AG20443 (cell line): ENCODE measurements around the gene TTR.

Experiments
- DNase-seq: peaks from one replicate; pipeline ENCODE4 v3.0.0; 2012; ENCODE audit warnings: low spot score, mixed read lengths

The TTR gene

DNA sequence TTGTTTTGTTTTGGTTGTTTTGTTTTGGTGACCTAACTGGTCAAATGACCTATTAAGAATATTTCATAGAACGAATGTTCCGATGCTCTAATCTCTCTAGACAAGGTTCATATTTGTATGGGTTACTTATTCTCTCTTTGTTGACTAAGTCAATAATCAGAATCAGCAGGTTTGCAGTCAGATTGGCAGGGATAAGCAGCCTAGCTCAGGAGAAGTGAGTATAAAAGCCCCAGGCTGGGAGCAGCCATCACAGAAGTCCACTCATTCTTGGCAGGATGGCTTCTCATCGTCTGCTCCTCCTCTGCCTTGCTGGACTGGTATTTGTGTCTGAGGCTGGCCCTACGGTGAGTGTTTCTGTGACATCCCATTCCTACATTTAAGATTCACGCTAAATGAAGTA lies at the start of gene TTR:
Gene TTR (plus strand): TSS at position 250 of the 400 bp plus-strand sequence. CDS start 26 bp downstream, at position 276.
- no peak for DNase-seq

DNA sequence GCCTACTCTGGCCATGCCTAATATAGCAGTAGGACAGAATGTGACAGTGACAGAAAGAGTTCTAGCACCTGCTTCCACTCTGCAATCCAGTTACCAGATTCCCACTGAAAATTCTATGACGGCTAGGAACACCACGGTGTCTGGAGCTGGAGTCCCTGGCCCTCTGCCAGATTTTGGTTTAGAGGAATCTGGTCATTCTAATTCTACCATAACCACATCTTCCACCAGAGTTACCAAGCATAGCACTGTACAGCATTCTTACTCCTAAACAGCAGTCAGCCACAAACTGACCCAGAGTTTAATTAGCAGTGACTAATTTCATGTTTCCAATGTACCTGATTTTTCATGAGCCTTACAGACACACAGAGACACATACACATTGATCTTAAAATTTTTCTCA lies 45.2 kb upstream of the TTR start:
- DNase-seq = no peak

DNA sequence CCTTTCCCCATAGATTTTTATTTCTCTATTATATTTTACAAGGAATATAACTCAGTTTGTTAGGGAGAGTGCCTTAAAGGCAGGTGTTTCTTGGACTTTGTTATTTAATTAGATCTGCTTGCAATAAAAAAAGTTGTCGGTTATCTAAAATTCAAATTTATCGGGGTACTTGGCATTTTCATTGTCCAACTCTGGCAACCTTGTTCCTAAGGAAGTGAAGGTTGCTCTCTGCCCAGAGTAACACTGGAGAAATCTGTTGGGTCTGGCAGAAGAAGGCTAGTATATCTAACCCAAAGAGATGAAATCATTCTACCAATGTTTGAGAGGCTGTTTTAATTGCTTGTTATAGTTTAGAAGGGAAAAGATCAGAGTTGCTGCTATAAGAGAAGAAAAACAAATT lies 42.8 kb upstream of the TTR start:
- DNase-seq = no peak

DNA sequence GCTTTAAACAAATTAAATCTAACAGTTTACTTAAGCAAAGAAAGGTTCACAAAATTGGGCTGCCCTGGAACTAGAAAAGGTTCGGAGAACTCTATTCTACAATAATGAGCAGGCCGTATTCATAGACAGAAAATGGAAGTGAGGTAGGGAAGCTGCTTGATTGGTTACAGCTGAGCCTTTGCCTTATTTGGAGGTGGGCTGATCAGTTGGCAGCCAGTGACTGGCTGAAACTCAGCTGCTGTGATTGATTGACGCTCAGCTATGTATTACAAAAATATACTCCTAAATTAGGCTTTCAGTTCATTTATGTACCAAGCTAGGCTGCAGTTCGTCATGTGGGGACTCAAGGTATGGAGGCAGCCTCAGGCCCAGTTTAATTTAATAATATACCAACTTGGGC lies 42.3 kb upstream of the TTR start:
- no peak for DNase-seq

DNA sequence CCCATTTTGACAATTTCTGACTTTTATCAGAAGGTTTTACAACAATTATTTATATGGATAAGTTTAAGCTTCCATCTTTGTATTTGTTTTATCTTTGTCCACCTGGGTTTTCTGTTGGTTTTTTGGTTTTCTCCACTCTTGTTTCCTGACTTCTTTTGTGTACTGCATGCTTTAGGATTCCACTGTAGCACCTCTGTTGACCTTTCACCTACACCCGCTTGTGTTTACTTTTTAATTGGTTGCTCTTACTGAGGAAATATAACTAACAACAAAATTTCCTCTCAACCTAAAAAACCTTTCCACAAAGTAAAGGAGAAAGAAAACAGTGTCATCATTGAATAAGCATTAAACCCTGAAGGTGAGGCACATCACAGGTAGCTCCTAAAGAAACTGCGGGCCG lies 39.8 kb upstream of the TTR start:
- DNase-seq = no peak

DNA sequence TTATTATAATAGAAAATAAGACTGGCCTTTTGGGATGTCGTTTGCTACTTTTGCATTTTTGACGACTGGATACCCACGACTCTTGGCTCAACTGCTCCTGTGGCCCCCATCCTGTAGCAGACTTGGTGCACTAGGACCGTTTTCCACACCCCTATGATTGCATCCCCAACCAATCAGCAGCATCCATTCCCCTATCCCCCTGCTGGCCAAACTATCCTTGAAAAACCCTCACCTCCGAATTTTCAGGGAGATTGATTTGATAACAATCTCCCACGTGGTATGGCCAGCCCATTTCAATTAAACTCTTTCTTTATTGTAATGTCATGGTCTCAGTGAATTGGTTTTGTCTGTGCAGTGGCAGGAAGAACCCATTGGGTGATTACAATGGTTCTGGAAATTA lies 37.9 kb upstream of the TTR start:
- DNase-seq = no peak

DNA sequence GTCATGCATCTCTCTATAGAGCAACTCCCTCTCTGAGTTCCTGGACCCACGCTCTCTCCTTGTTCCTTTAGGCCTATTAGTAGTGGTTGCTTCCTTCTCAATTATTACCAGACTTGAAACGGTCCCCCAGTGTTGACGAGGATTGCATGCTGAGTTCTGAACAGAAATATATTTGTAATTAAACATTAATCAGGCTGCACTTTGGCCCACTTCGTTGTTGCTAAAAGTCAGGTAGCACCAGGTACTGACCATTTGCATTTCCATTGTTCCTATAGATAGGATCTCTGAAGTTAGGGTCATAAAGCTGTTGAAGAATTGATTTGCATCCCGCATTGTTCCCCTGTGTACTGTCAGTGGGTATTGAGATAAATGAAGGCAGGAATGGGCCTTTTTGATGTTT lies 36.9 kb upstream of the TTR start:
- no peak for DNase-seq

DNA sequence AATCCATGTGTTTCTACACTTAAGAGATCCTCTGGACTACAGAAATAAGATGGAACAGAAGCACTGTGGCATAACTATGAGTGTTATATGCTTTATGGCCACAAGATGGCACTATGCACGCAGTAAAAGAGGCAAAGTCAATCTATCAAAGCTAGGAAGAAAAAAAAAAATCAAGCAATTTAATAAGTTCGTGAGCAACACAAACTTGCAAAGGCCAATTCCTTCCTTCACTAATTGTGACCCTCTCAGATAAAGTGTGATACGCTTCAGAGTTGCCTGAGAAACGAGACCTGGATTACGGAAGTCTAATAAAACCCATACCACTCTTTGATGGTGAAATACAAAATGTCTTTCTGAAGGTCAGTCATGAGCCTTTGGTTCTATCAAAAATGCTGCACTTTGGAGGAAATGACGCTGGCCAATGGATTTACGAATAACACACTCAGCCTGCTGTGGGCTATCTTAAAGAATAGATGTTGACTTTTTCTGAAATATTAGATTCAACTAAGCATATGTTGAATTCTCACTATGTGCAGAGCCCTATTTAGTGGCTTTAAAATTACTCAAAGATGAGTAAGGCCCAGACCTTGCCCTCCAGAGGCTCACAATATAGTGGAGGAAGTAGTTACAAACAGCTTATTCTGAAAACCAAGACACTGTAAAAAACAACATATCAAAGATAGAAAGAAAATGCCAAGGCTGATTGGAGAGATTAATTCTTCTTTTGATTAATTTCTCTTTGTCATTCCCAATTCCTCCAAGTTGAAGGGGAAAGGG lies 35.5 kb upstream of the TTR start:
- DNase-seq = peak; percentile 60

DNA sequence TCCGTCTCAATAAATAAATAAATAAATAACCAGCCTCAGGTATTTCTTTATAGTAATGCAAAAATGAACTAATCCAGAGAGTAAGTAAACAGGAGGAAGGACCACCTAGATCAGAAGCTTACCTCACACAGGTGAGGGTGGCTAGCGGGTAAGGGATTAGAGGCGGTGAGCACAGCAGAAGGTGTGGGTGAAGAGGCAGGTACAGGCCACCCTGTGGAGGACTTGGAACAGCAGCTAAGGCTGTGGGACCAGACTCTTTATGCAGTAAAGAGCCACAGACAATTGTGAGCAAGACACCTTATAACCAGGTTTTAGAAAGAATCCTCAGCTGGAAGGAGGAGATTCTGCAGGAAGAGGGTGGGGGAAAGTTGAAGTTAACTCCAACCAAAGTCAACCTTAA lies 34.2 kb upstream of the TTR start:
- DNase-seq = no peak

DNA sequence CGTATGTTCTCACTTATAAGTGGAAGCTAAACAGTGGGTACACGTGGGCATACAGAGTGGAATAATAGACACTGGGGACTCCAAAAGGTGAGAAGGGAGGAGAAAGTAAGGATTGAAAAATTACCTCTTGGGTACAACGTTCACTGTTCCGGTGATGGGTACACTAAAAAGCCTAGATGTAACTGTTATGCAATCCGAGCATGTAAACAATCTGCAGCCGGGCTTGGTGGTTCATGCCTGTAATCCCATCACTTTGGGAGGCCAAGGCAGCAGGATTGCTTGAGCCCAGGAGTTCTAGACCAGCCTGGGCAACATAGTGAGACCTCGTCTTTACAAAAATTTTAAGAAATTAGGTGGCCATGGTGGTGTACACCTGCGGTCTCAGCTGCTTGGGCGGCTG lies 33.1 kb upstream of the TTR start:
- no peak for DNase-seq

DNA sequence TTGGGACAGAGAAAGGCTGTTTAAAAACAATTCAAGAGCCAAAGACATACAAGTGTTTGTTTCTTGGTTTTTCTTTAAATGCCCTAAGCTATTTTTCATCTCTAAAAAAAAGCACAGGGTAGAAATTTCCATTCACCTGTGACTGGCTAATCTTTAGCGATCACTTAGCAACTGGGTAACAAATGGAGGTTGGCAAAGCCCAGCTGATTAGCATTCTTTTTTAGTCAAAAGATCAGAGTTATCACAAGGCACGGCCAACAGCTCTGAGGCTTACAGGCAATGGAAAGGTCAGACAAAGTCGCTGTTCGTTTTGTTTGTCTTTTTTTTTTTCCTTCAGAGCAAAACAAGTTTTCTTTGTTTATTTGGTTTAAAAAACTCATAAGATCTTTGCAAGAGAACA lies 29.0 kb upstream of the TTR start:
- no peak for DNase-seq

DNA sequence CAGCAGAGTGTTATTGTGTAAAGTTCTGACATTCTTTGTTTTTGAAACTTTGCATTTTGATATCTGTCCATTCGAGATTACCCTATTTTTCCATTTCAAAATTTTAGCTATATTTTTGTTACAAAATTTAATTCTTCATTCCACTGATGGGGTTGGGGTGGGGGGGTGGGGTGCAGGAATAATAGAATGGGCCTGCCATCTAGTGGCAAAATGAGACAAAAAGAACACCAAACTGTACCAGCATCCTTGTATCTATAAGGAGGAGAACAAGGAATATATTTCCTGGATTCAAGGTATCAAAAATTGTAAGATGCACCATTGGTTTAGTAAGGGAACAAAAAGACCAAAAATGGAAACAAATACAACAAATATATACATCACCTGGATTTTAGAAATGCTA lies 27.9 kb upstream of the TTR start:
- no peak for DNase-seq

DNA sequence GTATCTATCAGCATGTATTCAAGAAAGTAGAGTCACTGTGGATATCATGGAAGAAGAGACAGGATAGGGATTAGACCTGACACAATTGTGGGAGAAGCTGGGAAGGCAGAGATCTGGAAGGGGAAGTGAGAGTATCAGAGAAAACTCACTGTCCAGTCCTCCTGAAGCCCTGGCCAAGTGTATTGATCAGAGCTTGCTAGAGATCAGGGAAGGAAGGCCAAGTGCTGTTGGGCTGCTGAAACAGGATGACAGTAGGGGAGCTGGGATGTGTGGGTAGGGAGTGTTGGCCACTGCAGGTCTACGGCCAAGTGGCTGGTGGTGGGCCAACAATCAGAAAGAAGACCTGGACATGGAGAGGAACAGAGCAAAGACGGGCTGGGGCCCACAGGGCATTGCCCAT lies 26.3 kb upstream of the TTR start:
- DNase-seq = no peak

DNA sequence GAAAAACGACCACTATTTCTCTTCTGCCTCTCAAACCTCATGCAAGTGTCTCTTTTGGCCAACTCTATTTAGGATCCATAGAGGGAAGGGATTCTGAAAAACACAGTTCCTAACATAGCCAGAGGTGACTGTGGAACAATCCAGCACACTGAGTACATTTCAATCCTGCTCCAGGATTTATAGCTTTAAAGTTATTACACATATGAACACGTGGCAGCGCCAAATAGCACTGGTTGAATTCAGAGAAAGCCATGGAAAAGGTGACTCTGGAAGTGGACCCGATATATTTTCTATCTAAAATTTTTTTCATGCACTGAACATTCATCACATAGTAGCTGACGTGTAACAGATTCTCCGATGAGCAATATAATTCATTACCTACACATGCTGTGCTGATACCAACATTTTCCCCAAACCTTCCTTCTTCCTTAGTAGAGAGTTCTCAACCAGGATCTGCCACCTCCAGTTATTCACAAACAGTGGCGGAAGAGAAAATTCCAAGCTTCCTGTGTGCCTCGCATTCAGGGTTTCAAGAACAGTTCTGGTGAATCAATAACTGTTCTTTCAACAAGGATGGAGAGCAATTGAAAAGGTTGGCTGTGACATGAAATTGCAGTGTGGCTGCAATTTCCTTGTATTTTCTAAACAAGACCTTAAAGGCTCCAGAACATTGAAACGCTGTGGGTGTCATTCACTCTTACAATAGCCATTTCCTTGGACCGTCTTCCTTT lies 25.7 kb upstream of the TTR start:
- no peak for DNase-seq

DNA sequence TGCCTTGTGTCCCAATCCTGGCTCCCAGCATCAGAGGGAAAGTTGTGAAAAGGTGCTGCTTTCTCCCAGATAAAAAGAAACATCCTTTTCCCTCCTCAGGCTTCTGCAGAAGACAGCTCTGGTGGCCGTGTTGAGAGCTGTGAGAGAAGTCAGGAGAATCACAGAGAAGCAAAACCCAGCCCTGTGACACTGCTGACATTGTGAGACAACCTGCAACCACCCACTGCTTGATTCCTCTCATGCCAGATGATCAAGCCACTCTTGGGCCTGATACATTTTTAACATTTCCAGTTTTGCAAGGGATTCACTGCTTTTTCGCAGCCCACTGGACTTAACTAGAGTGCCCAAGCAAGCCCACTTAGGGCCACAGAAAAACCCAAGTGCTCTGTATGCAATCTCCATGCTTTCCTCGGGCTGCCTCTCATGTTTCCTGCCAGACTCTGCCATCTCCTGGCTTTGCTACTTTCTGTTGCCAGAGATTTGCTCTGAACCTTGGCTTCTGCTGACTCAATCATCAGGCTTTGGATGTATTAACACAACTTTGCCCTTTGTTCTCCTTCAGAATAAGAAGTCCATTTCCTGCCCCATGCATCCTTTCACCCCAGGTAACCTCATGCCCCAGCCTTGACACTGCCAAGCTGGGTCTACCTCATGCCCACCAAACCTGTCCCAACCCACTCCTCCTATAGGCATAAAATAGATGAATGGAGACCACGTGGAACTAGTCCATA lies 24.9 kb upstream of the TTR start:
- DNase-seq = no peak

DNA sequence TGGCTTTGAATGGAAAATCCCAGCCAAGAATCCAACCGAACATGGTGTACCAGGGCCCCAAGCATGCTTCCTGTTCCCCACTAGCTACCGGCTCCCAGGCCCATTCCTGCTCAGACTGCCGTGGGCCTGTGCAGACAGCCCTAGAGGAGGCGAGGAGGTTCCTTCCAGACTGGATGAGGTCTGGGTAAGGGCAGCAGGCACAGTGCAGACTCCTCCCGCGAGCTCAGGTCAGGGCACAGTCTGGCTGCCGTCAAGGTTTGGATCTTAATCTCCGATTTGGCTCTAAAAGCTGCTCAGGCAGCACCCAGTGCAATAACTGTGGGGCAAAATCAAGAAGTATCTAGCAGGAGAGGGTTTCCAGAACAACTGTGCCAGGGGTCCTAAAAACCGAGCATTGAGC lies 19.3 kb upstream of the TTR start:
- no peak for DNase-seq

DNA sequence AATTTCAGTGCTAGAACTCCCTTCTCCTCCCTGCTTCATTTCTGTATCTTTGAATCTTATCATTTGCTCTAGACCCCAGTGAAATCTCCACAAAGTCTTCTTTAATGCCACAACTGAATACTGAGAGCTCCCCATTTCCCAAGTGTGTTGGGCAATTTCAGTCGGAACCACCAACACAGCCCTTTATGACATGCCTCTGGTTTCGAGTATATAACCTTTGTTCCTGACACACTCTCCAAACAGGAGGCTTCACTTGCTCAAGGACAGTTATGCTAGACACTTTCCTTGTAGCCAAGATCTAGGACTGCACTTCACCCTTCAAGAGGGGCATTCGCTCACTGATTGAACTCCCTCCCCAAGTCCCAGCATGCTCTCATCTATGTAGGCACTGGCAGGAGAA lies 18.6 kb upstream of the TTR start:
- DNase-seq = no peak

DNA sequence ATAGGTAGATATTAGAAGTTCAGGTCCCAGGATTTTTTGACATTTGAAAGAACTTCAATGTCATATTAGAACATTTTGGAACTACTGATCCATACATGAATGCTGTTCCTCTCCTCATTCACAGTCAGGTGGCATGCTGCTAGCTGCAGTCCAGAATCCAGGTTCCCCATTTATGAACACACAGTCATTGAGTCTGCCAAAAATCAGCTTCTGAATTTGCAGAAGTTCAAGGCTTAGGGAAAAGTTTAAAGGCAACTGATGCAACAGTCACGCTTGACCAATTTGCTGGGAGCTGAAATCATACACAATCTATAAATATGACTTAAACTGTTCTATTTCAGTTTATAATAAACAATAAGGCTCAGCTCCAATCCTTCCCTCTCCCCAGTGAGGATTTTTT lies 17.3 kb upstream of the TTR start:
- no peak for DNase-seq

DNA sequence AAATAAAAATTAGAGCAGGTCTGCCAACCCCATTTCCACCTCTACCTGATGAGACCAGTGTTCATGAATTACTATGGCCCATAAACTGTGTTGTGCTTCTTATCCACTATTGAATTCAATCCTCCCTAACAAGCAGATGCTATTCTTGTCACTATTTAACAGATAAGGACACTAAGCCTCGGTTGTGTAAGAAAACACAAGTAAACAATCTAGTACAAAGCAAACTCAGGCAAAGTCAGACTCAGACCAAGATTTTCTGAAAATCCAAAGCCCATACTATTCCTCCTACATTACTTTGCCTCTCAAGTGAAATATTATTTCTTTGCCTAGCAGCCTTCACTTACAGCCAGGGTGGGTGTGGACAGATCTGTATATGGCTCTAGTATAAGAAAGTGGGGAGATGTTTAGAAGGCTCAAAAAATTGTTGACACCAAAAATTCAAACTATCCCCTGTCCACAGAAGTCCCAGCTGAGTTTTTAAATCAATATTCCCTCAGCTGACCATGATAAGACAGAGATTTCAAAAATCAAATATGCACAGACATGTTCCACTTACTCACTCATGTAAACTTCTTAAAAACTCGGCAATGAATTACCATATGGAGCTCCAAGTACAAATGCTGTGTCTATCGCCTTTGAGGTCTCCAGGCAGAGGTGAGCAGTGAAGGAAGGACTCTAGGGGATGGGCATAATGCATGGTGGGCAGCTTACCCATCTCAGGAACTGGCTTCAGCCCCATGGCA lies 16.0 kb upstream of the TTR start:
- no peak for DNase-seq

DNA sequence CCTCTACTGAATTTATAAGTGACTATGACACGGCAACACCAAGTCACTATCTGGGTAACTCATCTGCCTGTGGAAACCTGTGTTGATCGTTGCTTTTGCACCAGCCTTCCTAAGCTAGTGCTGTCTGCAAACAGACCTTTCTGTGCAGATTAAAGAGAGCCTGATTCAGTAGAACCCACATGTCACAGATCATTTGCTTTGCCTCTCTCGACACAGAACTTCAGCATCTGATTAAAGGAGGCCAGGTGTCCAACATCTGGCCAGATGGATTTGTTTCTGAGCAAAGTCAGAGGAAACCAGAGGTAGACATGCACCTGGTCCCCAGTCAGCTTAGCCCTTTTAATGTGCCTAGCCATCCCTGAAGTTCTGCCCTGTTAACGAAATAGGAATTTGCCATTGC lies 15.0 kb upstream of the TTR start:
- no peak for DNase-seq

DNA sequence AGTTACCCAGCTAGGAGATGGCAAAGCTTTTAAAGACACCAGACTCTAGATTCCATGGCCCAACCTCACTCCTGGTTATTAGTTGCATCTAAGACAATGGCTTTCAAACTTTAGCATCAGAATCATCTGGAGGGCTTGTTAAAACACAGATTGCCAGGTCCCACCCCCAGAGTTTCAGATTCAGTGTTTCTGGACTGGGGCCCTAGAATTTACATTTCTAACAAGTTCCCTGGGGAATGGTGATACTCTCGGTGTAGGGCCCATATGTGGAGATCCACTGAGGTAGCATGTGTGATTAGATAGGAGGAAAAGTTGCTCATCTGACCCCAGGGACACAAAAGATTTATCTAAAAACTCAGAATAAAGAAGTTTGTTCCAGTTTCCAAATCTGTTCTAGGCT lies 14.5 kb upstream of the TTR start:
- DNase-seq = no peak

DNA sequence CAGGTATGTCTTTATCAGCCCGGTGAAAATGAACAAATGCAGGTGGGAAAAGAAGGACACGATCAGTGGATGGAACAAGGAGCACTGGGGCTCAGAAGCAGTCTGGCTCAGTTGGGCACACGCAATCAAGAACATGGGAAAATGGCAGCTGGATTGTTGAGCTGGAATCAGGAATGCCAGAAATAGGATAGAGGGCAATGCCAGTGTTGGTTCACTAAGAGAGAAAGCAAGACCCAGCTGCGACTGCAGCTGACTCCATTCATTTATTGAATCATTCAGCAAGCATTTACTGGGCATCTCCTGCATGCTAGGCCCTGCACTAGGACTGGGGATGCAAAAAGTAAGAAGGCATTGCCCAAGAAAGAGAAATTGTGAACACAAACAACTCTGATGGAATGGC lies 13.6 kb upstream of the TTR start:
- DNase-seq = no peak

DNA sequence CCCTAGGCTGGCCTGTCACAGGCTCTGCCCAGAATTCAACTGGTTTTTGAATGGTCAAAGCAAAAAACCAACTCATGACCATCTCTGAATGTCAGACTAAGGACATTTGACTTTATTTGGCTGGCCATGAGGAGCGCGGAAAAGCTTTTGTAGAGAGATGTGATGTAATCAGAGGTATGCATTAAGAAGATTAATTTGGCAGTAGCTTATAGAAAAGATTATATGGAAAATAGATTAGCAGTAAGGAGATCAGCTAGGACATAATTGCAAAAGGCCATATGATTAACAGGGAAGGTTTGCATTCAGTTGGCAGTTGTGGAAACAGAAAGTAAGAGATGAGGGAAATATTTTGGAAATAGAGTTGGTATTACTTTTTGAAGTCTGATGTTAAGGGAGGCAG lies 12.3 kb upstream of the TTR start:
- no peak for DNase-seq
